GM19467 (cell line): ENCODE results near the gene VWA5B1.
"Not testable (repeated sequence)": the region's sequence is repeated elsewhere in the genome, so short reads cannot be mapped to it uniquely, and the experiment has no call there.

Source experiments
- ATAC-seq: cut with Tn5 transposase; IDR thresholded peaks from one replicate; pipeline ENCODE4 v1.9.1; 2021; ENCODE audit warnings: mild to moderate bottlenecking, moderate library complexity; ENCODE audit not compliant: unreplicated experiment

The VWA5B1 gene, protein sequence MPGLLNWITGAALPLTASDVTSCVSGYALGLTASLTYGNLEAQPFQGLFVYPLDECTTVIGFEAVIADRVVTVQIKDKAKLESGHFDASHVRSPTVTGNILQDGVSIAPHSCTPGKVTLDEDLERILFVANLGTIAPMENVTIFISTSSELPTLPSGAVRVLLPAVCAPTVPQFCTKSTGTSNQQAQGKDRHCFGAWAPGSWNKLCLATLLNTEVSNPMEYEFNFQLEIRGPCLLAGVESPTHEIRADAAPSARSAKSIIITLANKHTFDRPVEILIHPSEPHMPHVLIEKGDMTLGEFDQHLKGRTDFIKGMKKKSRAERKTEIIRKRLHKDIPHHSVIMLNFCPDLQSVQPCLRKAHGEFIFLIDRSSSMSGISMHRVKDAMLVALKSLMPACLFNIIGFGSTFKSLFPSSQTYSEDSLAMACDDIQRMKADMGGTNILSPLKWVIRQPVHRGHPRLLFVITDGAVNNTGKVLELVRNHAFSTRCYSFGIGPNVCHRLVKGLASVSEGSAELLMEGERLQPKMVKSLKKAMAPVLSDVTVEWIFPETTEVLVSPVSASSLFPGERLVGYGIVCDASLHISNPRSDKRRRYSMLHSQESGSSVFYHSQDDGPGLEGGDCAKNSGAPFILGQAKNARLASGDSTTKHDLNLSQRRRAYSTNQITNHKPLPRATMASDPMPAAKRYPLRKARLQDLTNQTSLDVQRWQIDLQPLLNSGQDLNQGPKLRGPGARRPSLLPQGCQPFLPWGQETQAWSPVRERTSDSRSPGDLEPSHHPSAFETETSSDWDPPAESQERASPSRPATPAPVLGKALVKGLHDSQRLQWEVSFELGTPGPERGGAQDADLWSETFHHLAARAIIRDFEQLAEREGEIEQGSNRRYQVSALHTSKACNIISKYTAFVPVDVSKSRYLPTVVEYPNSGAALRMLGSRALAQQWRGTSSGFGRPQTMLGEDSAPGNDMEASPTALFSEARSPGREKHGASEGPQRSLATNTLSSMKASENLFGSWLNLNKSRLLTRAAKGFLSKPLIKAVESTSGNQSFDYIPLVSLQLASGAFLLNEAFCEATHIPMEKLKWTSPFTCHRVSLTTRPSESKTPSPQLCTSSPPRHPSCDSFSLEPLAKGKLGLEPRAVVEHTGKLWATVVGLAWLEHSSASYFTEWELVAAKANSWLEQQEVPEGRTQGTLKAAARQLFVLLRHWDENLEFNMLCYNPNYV

DNA sequence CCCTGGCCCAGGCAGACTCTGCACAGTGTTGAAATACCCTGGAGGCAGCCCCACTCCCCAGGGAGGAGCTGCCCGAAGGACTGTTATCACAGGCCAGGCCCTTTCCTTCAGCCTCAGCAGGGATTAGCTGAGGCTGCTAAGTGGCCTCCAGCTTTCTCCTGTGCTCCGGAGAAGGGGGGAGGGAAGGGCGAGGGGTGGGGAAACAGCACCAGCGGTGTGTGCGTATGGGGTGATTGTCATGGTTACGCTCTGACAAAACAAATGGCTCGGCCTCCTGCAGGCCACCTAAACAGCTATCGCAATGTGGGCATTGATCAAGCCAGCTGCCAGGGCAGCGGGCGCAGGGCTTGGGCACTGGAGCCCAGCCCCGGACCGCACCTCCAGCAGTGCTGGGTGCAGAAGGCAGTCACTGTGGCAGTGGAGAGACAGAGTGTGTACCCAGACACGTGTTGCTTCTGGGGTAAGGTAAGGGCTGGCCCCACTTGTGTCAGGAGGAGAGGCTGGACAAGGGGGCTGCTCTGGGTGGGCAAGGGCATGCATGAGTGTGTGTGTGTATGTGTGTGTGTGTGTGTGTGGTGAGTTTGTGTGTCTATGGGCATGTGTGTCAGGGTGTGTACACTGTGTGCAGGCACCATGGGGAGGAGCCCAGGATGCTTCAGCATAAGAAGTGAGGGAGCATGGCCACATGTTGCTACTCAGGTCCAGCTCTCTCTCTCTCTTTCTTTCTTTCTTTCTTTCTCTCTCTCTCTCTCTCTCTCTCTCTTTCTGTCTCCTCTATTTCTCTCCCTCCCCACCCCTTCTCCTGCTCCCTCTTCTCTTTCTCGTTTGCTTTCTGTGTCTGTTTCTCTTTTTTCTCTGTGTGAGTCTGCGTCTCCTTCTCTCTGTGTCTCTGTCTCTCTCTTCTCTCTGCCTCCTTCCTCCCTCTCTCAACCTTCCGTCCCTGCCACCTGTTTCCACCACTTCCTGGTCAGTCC, at the start of gene VWA5B1:
Gene VWA5B1 (plus strand): TSS at position 252 of the 974 bp plus-strand sequence. CDS start 19,727 bp downstream, outside the sequence.
- no peak for ATAC-seq

DNA sequence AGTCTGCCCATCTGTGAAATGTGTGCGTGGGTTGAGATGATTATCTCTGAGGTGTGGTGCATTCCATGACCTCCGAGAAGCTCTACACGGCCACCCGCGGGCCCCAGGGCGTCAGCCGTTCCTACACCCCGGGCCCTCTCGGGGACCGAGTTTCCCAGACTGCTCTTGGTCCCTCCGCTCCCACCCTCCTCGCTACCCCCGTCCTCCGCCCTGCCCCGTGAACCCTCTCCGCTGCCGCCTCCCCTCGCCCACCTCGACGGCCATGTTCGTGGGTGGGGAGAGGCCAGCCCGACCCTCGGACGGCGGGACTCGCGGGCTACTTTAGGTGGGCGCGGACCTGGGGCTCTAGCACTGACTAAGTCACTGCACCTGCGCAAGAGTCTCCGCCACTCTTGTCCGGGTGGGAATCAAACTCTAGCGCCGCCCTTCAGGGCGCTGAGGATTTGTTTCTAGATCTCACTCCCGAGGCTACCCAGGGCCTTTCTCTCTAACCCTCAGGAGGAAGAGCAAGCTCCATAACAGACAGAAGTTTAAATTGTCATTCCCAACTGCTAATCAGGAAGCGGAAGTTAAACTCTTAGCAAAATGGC, 47.7 kb upstream of the VWA5B1 start:
- no peak for ATAC-seq

DNA sequence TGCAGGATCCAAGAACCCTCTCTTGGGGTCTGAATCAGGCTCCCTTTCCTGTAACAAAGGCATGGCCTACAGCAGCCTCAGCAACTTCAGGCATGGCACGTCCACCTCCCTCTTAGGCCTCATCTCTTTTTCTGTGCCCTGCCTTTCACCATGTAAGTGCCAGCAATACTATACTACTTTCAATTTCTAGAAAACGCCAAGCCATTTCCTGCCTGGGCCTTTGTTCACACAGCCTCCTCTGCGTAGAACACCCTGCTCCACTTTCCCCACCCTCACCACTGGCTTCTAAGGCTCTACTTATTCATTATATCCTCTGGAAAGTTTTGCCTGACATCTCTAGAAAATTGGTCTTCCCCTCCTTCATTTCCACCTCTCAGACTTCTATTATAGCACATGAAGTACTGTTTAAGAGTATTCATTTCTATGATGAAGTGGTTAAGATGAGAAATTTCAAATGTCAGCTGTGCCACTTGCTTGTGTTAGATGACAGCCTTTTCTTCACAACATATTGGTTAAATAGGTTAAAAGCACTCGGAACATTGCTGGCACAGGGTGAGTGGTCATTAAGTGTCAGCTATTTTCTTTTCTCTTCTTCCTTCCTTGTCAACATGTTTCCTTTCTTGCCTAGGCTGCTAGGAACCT, 41.6 kb upstream of the VWA5B1 start:
- no peak for ATAC-seq

DNA sequence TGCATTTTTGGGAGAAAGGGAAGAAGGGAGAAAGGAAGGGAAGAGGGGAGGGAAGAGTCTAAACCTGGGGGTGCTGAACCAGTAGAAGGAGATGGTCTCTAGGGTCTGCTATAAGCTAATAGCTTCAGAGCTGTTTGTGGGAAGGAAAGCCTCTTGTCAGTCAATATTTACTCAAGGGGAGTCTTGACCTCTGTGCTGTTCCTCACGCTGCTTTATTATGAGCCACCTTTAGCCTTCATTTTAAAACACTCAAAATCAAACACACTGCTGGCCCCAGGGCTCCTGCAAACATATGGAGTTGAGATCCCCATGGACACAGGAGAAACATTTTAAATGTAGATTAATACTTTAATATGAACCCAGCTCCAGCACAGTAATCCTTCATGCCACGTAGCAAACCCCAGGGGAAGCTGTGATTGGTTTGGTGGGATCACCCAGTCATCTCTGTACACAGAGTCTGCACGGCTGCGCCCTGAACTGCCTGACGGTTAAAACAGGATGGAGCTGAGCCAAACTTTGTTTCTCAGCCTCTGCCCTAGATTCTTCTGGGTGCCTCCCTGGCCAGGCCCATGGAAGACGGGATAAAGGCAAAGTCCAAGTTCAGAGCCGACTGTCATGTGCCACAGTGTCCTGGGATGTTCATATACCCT, 40.2 kb upstream of the VWA5B1 start:
- no peak for ATAC-seq

DNA sequence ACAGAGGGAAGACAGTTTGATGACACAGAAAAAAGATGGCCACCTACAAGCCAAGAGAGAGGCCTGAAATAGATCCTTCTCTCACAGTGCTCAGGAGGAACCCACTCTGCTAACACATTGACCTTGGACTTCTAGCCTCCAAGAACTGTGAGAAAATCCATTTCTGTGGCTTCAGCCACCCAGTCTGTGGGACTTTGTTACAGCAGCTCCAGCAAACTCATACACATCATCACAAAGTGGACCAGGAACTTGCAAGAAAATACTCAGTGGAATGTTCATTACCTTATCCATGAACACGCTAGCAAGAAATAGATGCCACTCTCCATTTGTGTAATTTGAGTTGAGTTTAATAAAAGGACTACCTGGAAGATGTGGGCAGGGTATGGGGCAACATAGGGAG, 38.1 kb upstream of the VWA5B1 start:
- ATAC-seq: no peak

DNA sequence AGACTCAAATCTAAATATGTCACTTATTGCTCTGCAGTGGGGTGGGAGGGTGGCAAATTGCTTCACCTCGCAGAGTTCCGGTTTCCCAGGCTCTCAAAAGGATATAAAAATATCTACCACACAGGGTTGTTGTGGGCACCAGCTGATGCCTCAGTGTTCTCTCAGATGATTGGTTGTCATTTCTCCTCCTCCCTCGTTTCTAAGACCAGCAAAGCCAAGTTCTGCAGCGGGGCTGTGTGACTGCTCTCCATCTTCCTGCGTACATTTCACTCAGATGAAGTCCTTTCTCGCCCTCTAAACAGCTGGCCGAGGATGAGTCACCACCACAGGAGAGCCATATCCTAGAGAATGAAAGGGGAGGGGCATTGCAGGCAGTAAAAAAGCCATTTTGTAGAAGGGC, 35.0 kb upstream of the VWA5B1 start:
- no peak for ATAC-seq

DNA sequence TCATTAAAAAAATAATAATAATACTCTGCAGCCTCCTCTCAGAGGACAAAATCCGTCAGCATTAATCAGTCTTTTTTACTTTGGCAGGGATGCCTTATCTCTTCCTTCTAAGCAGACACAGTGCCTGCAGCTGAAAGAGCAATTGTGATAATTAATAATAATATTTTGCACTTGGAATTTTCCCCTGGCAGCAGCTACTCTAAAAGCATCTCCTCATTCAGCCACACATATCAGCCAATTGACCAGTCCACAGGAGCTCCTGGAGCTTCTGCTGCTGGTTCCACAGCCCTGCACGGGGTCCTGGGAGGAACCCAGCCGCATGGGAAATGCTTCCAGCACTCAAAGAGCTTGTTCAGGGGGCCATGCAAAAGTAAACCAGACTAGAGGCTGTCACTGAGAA, 31.0 kb upstream of the VWA5B1 start:
- ATAC-seq: no peak

DNA sequence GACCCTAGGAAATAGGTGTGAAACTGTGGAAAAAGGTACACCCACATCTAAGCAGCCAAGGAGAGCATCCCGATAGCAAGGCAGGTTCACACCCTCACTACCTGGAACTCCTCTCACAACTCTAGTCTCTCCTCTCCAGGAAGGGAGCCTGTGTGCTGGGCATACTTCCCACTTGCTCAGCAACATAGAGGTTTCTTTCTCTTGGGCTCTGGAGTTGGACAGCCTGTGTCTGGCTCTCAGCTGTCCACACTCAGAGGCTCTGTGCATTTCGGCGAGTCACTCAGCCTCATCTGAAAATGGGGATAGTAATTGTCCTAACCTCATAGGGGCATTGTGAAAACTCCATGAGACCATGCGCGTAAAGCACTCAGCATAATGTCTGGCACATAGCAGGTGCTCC, 29.6 kb upstream of the VWA5B1 start:
- no peak for ATAC-seq

DNA sequence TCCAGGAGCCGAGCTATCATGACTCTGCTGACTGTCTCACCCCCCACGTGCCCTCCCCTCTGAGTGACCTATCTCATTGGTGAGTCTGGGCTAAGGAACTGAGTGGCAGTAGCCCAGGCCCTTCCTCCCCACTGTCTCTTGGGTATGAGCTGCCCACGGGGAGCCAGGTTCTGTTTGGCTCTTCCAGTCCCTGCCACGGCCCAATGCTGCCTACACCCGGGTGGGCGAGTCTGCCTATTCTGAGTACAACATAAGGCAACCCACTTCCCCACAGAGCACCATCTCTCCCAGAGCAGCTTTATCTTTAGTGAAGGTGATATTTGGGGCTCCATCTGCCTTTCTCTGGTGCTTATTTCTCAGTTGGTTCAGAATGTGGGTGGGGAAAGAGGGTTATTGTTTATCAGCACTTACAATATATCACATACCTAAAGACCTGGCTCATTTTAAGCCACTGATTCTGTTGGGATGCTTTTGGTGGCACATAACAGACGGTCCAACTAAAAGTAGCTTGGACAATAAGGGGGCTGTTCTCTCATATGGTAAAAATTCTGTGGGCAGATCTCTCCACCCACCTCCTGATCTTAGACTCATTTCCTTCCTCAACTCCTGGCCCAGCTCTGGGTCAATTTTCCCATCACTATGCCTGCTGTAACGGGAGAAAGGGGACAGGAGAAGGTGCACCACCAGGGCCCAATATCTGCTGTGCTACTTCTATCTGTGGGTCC, 27.7 kb upstream of the VWA5B1 start:
- no peak for ATAC-seq

DNA sequence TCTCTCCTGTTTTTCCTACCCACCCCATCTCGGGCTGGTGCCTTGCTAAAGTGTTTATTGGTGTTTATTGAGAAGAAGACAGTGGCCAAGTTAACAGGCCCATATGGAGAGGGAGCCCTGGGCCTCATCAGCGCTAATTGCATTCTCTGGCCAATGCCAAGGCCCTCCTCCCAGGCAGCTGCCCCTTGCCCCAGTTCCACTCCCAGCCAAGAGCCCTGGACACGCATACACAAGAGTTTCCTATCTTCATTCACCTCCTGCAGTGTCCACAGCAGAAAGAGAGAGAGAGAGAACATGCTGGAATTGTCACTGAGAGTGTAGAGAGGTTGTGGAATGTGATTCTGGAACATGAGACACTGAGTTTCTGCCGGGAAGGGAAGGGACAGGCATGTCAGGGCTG, 25.4 kb upstream of the VWA5B1 start:
- no peak for ATAC-seq

DNA sequence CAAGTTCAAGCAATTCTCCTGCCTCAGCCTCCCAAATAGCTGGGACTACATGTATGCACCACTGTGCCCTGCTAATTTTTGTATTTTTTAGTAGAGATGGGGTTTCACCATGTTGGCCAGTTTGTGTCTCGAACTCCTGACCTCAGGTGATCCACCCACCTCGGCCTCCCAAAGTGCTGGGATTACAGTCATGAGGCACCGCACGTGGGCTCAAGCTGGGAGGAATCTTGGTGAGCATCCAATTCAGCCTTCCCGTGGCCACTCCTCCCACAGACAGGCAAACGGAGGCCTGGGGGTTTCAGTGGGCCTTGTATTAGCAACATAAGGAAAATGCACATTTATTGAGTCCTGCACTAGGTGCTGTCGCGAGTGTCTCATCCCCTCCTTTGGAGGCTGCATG, 24.5 kb upstream of the VWA5B1 start:
- ATAC-seq: no peak

DNA sequence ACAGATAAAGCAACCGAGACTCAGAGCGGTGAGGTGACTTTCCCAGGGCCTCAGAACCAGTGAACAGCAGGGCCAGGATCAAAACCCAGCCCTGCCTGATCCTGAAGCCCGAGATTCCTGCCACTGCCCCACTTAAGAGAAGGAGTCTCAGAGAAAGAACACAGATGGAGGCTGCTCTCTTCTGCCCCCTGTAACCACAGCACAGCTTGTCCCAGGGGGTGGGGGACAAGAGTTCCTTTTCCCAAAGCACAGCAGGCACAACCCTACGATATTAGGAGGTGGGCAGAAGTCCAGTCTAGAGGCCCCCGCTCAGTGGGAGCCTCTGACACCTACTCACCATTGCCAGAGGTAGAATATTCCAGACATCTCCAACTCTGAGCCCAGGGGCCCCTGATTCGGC, 24.0 kb upstream of the VWA5B1 start:
- ATAC-seq: no peak

DNA sequence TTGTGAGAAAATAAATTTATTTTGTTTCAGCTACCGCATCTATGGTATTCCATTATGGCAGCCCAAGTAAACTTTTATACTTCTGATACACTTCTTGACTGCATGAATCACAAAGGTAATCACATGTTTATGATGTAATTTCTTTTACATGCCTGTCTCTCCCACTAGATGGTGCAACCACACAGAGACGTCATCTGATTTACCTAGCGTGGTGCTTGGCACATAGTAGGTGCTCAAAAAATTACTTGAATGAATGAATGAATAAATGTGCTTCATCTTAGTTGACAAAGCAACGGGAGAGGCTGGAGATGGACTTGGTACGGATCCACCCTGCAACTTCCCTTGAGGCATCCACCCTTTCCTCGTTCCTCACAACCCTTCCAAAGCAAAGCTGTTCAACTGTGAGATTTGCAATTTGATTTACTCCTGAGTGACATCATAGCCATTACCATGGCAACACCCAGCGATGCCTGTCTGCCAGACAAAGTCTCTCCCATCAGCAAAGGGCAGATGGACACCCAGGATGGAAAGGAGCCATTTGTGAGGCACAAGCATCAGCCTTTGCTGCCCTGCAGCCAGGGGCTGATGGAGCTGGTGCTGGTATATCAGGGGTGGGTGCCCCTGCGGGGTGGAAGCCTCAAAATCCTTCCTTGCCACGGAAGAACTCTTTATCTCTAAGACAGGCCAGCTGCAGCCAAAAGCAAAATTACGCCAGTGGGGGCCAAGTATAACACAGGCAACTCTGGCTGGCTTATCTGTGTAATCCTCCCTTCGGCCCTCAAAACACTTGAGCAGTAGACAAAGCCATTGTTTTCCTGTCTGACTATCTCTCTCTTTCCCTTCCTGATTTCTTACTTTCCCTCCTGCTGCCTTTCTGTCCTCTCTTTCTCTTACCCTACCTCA, 18.9 kb upstream of the VWA5B1 start:
- no peak for ATAC-seq

DNA sequence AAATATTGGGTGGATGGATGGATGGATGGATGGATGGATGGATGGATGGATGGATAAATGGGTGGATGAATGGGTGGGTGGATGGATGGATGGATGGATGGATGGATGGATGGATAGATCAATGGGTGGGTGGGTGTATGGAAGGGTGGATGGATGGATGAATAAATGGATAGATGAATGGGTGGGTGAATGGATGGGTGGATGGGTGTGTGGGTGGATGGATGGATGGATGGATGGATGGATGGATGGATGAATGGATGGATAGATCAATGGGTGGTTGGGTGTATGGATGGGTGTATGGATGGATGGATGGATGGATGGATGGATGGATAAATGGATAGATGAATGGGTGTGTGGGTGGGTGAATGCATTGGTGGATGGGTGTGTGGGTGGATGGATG, 17.0 kb upstream of the VWA5B1 start:
- ATAC-seq: not testable (repeated sequence)

DNA sequence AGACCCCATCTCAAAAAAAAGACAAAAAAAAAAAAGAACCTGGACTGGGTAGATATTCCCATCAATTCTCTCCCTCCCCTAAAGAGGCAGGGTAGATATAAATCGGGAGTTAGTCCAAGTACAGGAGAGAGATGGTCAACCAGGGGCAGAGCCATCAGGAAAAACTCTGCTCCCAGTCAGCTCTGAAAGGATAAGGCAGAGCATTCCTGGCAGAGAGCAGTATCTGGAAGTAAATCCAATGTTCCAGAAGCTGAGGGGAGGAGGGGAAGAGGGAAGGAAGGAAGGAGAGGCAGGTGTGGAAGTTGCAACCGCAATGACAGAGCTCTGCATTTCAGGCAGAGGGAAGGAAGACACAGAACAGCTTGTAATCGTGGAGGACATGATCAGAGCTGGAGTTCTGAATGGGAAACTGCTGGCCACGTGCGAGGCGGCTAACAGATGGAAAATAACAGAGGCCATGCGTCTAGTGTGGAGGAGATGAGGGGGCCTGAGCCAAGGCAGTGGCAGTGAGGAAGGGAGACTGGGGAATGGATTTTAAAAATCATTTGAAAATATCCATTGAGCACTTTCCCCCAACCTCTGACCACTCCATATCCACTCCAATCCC, 15.3 kb upstream of the VWA5B1 start:
- ATAC-seq: no peak

DNA sequence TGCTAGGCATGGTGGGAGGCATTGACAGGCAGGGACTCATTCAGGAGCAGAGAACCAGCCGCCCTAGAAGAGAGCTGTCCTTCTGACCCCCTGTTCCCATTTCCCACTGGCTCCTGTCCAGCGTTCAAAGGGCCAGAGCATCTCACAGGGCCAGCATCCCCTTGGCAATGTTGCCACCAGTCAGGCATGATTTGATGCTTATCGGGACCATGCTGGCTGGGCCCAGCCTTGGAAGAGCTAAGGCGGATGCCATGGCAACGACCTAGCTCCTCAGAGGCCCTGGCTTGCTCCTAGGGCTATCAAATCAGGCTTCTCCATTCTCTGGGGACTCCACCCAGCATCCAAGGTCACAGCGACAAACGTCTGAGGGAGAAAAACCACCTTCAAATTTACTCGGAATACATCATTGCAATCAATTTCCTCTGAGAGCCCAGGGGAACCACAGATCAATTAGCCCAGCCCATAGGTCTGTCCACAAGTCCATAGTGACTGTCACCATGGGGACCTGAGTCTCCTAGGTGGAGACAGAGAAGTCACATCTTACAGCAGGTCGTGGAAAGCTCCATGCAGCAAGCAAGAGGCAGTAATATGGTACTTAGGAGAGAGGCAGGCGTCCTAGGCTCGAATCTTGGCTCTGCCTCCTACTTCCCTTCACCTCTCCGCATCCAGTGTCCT, 14.1 kb upstream of the VWA5B1 start:
- no peak for ATAC-seq
